Activated naive CD4-positive, alpha-beta T cell treated with anti-CD3 and anti-CD28 coated beads, Interleukin-2, amount 50 U/mL, for 16 hours (primary cell): ENCODE measurements around the gene ZACN.
"Not testable (repeated sequence)": the region's sequence is repeated elsewhere in the genome, so short reads cannot be mapped to it uniquely, and the experiment has no call there.

Experiments
- DNase-seq: peaks from one replicate; pipeline ENCODE4 v3.0.0-alpha.2; 2020

Gene ZACN

GRCh38 chr17:76054112-76054476 is 24.9 kb upstream of the ZACN start:
- no peak for DNase-seq

- DNase-seq, result no peak
Measured at GRCh38 chr17:76056882-76057281, 22.1 kb upstream of the ZACN start.

DNA sequence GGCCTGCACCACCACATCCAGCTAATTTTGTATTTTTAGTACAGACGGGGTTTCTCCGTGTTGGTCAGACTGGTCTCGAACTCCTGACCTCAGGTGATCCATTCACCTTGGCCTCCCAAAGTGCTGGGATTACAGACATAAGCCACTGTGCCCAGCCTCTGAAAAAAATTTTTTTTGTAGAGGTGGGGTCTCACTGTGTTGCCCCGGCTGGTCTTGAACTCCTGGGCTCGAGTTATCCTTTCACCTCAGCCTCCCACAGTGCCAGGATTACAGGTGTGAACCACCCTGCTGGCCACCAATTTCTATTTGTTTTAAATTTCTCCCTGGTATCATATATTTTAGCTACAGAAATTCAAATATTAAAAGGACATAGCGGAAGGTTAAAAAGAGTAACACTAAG is 20.7 kb upstream of the ZACN start:
- not testable (repeated sequence) for DNase-seq

GRCh38 chr17:76063875-76064546 is 15.0 kb upstream of the ZACN start:
- DNase-seq, result peak; percentile 66

DNA sequence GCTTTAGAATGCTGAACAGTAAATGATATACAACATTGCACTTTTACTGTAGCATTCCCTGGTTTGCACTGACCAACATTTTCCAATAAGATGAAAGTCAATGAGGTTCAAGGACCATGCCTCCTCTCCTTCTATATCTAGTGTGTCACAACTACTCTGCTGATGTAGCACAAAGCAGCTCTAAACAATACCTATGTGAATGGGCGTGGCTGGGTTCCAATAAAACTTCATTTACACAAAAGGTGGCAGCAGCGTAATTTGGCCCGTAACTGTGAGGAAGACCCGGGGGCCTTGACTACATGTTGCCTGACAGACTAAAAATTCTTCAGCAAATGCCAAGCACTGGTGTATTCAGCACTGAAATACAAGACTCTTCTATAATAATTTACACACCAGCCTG is 13.2 kb upstream of the ZACN start:
- no peak for DNase-seq

DNA sequence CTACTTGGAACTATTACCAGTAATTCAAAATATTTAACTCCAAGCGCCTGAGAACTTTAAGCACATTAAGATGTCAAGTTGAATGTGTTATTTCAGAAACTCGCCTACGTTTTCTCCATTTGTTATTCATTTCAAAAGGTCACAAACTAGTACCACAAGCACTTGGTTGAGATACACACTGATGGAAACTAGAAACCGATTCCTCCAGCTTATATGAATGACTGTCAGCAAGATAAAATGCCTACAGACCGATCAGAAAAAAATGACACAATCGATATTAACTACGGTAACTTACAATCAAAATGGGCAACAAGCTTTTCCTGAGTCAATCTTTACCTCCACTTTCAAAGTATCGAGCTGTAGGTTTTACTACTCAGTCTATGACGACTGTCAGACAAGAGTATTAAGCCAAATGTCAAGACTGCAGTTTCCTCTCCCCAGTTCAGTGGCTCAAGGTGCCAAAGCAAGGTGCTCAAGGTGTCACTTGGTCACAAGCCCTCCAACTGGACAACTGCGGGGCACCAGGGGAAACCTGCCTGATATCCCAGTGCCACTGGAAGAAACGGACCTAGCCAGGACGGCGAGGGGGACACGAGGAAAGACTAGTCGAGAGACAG is 7.3 kb upstream of the ZACN start:
- peak; percentile 40 for DNase-seq

DNA sequence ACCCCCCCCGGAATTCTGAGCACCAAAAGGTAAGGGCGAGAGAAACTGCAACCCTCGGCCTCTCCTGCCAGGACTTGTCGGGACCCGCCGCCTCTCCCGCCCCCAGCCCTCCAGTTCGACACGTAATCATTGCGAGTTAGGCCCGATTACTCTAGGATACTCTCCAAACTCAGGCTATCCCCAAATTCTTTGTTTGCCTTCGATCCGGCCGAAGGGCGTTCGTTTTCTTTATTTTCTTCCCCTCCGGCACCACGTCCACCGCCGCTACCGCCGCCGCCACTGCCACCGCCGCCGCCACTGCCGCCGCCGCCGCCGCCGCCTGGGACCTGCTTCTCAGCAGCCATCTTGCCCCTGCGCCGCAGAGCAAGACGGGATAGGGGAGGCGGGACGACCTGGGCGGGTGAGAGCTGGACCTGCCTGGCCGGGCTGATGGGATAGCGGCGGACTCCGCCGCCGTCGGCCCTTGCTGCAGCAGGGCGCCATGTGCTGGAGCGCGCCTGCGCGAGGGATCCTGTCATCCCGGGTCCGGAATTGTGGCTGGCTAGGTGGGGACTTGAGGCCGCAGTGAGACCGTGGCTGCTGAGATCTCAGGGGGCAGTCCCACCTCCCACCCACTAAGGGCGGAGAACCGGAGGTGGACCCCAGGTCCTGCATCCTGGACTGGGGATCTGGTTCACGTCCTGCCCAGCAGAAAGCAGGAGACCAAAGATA is 6.7 kb upstream of the ZACN start, which contains the start of gene SRP68:
Gene SRP68 (minus strand): TSS at position 370 of the 711 bp plus-strand sequence. CDS start 26 bp downstream, at position 344.
- DNase-seq, result peak; percentile 79

DNA sequence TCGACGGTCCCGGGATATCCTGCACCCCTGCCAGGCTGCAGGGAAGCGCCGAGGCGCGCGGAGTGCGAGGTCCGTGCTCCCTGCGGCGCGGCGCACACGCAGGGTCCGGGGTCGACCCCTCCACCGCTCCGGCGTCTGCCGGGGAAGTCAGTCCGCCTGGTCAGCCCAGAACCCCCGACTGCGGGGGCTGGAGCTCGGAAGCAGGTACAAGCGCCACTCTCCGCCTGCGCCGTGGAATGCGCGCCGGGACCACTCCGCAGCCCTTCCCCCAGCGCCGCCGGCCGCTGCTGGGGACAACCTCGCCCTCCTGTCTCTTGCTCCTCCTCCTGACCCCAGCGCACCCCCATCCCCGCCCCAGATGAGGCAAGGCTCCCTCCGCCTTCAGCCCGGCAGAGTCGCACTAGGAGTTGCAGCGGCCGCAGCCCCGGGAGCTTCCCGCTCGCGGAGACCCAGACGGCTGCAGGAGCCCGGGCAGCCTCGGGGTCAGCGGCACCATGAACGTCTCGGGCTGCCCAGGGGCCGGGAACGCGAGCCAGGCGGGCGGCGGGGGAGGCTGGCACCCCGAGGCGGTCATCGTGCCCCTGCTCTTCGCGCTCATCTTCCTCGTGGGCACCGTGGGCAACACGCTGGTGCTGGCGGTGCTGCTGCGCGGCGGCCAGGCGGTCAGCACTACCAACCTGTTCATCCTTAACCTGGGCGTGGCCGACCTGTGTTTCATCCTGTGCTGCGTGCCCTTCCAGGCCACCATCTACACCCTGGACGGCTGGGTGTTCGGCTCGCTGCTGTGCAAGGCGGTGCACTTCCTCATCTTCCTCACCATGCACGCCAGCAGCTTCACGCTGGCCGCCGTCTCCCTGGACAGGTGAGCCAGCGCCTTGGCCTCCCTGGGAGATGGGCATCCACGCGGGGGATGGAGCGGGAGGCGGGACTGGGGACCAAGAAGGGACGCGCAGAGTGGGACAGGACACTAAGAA is 4.3 kb upstream of the ZACN start, which contains the start of gene GALR2:
Gene GALR2 (plus strand): TSS at position 392 of the 974 bp plus-strand sequence. CDS start 103 bp downstream, at position 495.
- DNase-seq, result no peak

DNA sequence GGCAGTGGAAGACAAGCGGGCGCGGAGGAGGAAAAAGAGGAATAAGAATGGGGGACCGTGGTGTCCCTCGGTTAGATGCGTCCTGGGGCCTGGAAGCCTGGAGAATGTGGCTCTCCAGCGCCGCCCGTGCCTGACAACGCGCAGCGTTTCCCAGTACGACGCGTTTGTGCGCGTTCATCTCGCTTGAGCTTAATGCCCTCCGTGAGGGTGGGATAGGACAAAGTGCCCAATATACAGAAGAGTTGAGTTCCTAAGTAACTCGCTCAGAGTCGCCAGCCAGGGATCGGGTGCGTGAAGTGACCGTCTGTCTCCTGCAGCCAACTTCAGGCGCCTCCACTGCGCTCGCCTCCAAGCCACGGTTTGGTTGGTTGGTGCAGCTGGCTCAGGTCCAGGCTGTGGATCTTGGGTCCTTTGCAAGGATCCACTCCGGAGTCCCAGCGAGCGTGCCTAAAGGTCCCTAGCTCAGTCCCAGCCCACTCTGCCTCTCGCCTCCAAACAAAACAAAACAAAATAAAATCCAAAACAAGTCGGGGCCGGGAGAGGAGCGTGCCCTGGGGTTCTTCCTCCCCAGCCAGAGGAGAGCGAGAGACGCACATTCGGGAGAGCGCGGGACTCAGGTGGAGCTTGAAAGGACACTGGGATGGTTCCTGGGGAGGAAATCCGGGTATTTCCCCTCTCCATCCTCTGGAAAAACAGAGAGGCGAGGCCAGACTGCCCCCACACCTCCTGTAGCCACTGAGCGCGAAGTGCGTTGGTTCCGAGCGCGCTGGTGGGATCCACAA is 3.4 kb upstream of the ZACN start:
- DNase-seq, result peak; percentile 28

DNA sequence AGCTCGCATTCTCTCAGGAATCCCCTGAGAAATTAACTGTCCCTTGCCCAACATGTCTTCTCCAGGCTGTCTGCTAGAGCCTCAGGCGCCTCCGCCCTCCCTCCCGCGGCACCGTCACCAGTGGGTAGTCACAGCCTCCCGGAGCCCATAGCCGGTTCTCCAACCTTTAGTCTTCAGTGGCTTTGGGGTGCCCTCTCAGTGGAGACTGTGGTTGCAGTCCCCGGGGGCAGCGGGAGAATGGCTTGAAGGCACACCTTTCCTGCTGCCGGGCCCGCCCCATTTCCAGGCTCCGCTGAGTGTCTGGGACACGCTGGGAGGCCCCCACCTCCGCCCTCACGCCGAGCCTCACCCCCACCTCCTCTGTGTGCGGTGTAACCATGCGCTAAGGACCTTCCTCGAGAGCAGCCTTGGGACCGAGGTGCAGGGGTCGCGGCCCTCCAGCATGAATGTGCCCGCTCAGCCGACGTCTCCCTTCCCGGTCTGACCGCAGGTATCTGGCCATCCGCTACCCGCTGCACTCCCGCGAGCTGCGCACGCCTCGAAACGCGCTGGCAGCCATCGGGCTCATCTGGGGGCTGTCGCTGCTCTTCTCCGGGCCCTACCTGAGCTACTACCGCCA is 2.7 kb upstream of the ZACN start:
- DNase-seq, result peak; percentile 27

GRCh38 chr17:76076765-76077583 is 2.0 kb upstream of the ZACN start:
- DNase-seq, result peak; percentile 48

DNA sequence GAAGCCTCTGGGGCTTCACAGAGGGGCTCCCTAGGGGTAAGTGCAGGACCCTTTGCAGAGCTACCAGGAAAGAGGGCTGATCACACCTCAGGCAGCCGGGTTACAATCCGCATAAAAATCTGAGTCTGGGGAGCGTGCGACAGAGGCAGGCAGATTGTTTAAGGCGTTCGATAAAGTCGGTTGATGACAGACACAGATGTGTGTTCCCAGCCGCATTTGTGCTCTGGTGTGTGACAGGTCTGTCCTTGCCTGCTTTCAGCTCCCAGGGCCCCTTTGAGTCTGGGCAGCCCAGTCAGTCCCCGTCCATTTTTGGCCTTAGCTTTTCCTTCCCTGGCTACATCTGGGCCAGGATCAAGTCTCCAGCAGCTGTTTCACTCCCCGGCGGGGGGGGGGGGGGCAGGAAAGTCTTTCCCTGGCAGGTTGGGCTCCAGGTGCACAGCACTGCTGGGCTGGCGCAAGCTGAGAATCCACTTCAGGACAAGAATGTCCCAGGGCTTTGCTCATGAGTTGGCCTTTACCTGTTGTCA is 1.3 kb upstream of the ZACN start:
- DNase-seq, result no peak

DNA sequence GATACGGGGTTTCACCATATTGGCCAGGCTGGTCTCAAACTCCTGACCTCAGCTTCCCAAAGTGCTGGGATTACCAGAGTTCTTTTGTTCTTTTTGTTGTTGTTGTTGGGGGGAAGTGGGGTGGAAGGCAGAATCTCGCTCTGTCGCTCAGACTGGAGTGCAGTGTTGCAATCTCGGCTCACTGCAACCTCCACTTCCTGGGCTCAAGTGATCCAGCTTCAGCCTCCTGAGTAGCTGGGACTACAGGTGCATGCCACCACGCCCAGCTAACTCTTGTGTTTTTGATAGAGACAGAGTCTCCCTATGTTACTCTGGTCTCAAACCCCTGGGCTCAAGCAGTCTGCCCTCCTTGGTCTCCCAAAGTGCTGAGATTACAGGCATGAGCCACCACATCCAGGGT is 612 bp upstream of the ZACN start:
- DNase-seq, result not testable (repeated sequence)

- DNase-seq, result no peak
Measured at GRCh38 chr17:76079535-76079955, 563 bp downstream of the ZACN start.

DNA sequence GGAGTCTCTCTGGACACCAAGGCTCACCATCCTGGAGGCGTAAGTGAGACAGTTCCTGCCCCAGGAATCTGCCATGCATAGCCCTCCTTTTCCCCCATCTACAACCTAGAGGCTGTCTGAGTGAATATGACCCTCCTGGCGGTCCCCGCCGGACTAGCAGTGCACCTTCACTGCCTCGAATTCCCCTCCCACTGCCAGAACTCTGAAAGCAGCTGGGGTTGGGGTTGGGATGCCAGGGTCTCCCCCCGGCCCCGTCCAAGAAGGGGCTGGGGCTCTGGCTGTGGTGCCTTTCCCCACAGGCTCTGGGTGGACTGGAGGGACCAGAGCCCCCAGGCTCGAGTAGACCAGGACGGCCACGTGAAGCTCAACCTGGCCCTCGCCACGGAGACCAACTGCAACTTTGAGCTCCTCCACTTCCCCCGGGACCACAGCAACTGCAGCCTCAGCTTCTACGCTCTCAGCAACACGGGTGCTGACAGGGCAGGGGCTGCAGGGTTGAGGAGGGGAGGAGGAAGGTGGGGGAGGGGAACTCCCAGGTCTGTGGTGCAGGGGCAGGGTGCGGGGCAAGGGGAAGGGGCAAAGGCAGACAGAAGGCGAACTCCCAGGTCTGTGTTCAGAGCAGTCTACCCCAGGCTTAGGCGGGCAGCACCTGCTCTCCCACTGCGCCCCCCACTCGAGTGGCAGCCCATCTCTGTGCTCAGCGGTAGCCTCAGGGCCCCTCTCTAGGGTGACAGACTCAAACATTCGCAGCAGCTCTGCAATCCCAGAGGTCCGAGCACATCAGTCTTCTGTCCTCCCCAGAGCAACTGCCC is 1.2 kb downstream of the ZACN start:
- peak; percentile 36 for DNase-seq

GRCh38 chr17:76080768-76081287 is 1.8 kb downstream of the ZACN start:
- DNase-seq, result no peak

- no peak for DNase-seq
Measured at GRCh38 chr17:76081295-76082210, 2.6 kb downstream of the ZACN start.
